ENCODE data around the gene TMEM183A.

DNA sequence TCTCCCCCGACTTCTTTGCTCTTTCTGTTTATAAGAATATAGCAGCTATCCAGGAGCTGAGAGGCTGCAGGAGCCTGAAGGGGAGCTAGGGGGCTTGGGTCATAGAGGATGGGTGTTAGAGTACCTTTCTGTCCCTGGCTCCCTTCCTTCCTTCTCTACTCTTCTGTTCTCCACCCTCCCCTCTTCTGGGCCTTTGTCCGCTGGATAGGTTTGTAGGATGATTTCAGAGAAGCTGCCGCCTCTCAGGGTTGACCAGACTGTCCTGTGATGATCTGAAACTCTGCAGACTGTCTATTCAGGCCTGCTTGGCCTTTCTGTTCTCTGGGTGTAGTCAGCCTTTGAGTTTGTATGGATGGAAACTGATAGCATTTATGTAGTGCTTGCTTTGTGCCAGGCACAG, 45.4 kb downstream of the TMEM183A start:
- TF ChIP-seq, protein P1, sequence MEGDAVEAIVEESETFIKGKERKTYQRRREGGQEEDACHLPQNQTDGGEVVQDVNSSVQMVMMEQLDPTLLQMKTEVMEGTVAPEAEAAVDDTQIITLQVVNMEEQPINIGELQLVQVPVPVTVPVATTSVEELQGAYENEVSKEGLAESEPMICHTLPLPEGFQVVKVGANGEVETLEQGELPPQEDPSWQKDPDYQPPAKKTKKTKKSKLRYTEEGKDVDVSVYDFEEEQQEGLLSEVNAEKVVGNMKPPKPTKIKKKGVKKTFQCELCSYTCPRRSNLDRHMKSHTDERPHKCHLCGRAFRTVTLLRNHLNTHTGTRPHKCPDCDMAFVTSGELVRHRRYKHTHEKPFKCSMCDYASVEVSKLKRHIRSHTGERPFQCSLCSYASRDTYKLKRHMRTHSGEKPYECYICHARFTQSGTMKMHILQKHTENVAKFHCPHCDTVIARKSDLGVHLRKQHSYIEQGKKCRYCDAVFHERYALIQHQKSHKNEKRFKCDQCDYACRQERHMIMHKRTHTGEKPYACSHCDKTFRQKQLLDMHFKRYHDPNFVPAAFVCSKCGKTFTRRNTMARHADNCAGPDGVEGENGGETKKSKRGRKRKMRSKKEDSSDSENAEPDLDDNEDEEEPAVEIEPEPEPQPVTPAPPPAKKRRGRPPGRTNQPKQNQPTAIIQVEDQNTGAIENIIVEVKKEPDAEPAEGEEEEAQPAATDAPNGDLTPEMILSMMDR (IDR thresholded peaks at IDR 0.05) = no peak
- no peak for TF ChIP-seq POLR2A (IDR thresholded peaks at IDR 0.05)
